Fibroblast of skin of back (primary cell): Measurements from ENCODE around the gene KMT2C.
"Not testable (repeated sequence)": the region's sequence is repeated elsewhere in the genome, so short reads cannot be mapped to it uniquely, and the experiment has no call there.

Experiments
- DNase-seq: peaks from one replicate; pipeline ENCODE4 v3.0.0-alpha.2; 2013

The KMT2C gene

DNA sequence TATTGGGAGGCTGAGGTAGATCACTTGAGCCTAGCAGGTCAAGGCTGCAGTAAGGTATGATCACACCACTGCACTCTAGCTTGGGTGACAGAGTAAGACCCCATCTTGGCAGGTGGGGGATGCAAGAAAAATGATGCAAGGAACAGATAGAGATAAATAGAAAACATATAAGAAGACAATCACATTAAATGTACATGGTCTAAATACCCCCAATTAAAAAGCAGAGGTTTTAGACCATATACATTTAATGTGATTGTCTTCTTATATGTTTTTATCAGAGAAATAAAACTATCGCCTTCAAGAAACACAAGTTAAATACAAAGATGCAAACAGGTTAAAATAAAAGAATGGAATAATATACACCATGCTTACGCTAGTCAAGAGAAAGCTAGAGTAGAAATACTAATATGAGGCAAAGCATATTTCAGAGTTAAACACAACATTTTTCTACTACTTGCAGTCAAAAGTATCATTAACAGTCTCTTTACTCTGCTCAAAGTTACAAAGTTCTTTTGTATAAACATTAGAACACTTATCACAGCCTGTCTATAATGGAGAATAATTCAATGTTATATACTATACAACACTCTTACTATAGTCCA, 136.2 kb downstream of the KMT2C start:
- DNase-seq: not testable (repeated sequence)

DNA sequence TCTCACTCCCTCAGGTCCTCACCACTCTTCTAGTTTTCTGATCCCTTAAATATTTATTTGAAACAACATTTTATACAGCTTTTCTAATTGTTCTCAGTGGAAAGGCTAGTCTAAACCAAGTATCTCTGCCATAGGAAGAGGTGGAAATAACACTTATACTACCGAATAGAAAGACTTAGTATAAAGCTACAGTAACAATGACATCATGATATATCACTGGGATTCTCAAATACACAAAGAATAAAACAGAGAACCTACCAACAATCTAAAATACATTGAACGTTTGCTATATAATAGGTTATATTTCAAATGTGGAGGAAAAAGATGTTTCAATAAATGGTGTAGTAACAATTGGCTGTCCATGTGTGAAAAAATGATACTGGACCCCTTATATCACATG, 142.9 kb downstream of the KMT2C start:
- DNase-seq: no peak

DNA sequence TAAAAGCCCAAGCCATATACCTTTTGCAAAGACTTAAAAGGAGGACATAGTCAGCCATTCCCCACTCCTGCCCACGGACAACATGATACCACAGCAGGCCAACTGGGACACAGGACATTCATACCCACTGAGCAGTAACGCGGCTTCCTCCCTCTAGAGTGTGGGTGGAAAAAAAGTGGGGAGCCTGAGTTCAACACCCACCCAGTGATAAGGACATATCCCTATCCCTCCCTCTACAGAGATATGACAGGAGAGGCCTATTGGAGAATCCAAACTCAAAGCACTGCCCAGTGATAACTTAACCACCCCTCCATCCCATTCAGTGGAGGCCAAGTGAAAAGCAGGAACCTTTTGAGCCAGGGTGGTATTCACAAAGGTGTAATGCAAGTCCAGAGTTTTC, 148.8 kb downstream of the KMT2C start:
- not testable (repeated sequence) for DNase-seq

DNA sequence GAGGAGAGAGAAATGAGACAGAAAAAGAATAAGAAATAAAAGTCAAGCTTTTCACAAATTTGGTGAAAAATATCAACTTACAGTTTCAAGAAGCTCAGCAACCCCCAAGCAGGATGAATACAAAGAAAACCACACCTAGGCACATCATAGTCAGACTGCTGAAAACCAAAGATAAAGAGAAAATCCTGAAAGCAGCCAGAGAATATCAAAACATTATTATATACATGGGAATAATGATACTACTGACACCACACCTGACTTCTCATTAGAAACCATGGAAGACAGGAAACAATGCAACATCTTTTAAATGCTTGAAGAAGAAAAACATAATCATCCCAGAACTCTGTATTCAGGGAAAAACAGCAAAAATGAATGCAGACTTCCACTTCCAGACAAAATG, 149.6 kb downstream of the KMT2C start:
- not testable (repeated sequence) for DNase-seq

DNA sequence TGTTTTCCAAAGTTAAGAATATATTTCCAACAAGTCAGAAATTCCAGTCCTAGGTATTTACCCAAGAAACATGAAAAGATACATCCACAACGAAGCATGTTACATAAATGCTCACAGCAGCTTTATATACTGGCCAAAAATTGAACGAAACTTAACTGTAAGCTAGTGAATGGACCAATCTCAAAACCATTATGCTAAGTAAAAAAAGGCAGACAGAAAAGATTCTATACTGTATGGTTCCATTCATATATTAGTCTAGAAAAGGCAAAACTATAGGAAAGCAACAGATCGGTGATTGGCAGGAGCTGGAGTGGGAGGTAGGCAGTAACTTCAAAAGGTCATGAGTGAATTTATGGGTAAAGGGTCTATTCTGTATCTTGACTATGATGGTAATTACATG, 150.8 kb downstream of the KMT2C start:
- DNase-seq: not testable (repeated sequence)

DNA sequence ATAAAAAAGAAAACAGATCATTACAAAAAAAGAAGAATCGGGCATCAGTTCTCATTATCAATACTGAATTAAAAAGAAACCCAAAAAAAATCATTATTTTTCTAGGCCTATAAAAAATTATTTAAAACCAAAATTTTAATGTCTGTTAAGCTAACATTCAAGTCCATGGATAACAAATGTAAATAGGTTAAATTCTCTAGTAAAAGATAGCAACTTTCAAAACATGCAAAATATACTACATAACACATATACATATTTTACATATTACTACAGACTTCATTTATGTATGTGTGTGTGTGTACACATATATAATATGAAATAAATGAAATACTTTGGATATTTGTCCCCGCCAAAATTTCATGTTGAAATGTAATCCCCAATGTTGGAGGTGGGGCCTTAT, 158.1 kb downstream of the KMT2C start:
- not testable (repeated sequence) for DNase-seq

DNA sequence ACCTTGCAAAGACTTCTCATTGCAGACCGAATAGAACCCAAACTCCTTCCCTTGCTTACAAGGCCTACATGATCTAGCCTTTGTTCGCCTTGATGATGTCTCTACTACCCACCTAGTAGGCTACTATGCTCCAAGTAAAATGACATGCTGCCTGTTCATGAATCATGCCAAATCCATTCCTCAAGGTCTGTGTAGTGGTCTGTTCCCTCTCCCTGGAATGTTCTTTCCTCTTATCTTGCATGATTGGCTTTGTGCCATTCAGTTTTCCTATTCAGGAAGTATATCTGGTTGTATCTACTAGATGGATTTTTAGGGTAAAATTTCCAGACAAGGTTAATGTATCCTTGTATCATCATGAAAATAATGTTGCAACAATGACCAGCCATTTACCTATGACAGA, 165.4 kb downstream of the KMT2C start:
- DNase-seq: peak; percentile 41

DNA sequence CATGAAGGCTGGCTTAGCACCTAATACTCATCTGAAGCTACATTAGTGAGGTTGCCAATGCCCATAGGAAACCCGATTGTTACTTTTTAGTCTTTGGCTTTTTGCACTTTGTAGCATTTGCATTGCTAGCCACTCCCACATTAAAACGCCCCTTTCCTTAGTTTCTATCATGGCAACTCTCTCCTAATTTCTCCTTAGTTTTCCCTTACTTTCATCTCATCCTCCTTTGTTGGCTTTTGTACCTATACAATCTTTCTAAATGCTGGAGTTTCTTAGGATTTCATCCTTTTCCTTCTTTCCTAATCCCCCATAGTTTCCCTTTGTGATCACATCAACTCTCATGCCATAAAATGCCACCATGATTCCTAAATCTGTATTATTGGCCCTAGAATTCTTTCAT, 168.9 kb downstream of the KMT2C start:
- not testable (repeated sequence) for DNase-seq

DNA sequence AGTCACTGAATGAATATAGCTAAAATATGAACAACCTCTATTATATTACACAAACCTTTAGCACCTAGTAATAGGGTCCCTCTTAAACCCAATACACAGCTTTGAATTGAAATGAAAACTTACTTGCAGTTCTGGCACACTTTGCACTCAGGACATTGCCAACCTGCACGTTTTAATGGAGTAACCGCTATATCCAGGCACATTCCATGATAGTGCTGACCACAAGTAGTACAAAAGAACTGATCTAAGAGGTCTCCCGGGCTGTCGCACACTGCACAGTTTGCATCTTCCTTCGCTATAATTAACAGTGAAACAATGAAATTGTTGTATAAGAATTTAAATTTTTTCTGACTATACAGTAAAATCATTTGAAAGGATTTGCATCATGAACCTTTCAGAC, 170.9 kb downstream of the KMT2C start:
- DNase-seq: not testable (repeated sequence)

DNA sequence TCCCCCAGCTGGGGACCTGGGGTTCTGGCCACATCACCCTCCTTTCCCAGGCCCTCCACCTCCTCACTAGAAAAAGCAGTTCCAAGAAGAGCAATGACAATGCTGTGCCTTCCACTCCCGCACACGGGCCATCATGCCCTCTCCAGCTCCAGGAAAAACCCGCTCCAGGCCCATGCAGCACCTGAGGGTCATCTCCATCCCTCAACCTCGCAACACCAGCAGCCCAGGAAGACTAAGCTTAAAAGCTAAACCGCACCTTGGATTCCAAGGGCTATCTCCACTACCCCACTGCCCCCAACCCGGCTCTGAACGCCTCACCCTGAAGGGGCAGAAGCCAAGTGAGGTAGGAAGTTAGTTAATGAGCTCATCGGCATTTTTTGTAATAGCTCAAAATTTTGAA, 173.7 kb downstream of the KMT2C start:
- not testable (repeated sequence) for DNase-seq

DNA sequence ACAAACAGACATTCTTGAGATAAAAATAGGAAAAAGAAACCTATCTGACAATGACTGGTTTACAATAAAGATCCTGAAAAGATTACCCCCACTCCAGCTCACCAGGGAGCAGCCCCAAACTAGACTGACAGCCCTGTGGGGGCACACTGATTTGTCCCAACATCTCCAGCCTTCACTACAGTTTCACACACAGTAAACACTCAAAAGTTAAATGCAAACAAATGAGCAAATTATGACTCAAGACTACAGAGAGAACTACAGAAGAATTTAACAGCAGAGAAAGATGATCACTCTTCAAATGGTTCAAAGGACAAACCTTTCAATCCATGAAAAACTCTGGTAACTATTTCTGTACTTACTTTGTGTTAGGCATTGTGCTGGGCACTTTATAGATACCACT, 176.2 kb downstream of the KMT2C start:
- peak; percentile 3 for DNase-seq

DNA sequence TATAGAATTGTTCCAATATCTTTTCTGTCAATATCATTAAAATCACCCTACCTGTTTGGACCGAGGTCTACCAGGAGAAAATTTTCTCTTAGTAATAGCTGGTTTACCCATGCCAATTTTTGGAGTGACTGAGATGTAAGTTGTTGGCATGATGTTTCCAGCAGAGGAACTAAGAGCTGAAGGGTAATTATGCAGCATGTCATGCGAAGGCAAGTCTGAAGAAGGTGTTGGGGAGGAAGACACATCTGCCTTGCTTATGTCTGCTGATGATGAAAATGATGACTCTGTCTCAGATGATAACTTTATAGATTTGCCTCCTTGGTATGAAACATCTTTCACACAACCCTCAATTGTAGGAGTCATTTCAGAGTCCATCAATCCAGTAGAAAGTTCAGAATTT, 188.0 kb downstream of the KMT2C start:
- not testable (repeated sequence) for DNase-seq

DNA sequence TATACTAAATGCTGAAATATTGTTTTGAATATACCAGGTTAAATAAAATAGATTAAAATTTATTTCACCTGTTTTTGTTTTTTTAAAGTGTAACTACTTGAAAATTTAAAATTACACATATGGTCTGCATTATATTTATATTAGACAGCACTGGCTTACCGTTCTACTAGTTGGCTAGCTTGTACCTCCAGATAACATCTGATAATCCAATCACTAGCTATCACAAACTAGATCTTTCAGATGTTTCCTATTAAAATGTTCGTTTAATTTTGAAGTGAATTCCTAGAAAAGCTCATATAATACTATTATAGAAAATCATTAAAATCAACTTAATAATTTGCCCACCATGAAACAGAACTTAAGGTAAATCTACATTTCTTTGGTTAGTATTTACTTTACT, 190.4 kb downstream of the KMT2C start:
- not testable (repeated sequence) for DNase-seq

DNA sequence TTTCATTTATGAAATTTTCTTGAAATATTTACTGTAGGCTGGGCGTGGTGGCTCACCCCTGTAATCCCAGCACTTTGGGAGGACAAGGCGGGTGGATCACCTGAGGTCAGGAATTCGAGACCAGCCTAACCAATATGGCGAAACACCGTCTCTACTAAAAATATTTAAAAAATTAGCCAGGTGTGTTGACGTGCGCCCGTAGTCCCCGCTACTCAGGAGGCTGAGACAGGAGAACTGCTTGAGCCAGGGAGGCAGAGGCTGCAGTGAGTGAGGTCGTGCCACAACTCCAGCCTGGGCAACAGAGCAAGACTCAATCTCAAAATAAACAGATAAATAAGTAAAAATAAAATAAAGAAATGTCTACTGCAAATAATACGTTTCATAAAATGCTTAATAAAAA, 192.3 kb downstream of the KMT2C start:
- DNase-seq: not testable (repeated sequence)

DNA sequence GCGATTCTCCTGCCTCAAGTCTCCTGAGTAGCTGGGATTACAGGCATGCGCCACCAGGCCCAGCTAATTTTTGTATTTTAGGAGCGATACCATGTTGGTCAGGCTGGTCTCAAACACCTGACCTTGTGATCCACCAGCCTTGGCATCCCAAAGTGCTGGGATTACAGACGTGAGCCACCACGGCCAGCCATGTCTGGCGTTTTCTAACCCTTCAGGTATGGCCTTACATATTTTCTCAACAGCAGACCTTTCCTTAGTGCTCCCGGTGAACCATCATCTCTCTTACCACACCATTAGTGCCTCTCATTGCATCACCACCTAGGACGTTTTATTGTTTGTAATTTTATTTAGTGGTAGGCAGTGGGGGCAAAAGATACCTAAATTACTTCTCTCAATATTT, 194.5 kb downstream of the KMT2C start:
- DNase-seq: not testable (repeated sequence)

DNA sequence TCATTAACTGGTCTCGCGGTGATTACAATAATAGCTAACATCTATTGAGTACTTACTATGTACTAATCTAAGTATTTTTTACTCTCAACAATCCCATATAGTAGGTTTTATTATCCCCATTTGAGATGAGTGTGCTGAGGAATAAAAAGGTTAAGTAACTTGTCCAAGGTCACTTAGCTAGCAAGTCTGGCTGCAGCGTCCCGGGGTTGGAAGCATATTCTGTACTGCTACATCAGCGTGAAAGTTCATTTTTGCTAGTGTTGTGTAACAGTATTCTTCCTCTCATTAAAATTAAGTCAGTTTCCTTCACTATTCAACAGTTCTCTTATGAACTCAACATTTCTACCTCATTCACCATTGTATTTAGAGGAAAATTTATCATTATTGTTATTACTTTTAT, 199.5 kb downstream of the KMT2C start:
- not testable (repeated sequence) for DNase-seq

DNA sequence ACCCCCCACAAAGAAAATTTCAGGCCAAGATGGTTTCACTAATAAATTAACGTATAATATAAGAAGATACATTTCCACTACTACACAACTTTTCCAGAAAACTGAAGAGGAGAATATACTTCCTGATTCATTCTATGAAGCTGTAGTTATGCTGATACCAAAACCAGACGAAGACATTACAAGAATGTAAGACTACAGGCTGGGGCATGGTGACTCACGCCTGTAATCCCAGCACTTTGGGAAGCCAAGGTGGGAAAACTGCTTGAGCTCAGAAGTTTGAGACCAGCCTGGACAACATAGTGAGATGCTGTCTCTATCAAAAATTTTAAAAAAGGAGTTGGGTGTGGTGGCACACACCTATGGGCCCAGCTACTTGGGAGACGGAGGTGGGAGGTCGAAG, 201.4 kb downstream of the KMT2C start:
- peak; percentile 65 for DNase-seq

DNA sequence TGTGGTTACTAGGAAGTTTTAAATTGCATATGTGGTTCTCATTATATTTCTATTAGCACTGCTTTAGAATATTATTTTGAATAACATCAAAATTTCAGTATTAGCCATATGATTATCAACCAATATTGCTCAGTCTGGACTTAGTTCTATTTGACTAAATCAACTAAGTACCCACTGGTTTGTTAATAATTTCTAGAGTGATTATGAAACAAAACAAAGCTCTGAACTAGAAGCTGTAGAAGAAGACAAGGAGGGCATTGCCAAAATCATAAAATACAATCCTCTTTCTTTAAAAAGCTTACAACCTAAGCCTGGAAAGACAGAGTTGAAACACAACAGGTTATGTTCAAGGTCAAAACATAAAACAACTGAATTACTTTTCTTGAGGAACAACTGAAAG, 204.7 kb downstream of the KMT2C start:
- DNase-seq: no peak

DNA sequence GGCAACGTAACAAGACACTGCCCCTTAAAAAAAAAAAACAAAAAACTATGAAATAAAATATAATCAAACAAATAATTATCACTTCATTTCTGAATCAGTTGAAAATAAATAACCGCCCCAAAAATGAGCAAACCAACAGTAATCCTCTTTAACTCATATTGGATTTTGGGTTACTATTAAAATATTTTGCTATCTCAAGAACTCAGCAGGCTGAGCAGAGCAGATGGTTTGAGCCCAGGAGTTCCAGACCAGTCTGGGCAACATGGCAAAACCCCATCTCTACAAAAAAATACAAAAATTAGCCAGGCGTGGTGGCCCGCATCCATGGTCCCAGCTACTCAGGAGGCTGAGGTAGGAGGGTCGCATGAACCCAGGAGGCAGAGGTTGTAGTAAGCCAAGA, 216.2 kb downstream of the KMT2C start:
- DNase-seq: not testable (repeated sequence)

DNA sequence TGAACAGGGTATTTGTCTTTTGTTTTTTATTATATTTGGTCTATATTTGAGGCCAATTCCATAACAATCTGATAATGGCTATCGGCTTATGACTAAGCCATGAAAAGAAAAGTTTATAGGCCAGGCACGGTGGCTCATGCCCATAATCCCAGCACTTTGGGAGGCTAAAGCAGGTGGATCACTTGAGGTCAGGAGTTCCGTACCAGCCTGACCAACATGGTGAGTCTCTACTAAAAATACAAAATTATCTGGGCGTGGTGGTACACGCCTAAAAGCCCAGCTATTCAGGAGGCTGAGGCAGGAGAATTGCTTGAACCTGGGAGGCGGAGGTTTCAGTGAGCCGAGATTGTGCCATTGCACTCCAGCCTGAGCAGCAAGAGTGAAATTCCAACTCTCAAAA, 227.0 kb downstream of the KMT2C start:
- DNase-seq: not testable (repeated sequence)

DNA sequence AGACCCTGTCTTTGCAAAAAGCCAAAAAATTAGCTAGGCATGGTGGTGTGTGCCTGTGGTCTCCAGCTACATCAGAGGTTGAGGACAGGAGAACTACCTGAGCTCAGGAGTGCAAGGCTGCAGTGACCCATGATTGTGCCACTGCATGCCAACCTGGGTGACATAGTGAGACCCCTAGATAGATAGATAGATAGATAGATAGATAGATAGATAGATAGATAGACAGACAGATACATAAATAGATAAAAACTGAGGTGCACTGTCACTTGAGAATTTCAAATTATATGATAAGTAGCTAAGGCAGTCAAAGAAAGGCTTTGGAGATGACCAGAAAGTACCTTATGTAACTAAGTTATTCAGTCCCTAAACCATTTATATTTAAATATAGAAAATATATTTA, 231.4 kb downstream of the KMT2C start:
- not testable (repeated sequence) for DNase-seq

DNA sequence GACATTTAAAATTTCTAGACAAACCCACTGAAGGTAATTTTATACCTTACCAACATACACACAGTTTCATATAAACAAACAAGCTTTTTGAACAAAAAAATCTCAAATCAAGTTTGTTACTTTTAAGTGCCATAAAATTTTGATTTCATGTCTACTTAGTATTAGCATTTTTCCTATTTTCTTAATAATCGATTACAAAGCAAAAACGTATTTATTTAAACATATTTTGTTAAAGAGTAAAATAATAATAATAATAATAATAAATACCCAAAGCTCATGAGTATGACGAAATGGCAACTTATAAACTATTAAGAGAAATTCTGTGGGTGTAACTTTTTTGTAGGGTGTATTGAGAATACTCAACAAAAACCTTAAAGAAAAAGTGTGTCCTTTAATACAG, 232.7 kb downstream of the KMT2C start:
- DNase-seq: no peak

DNA sequence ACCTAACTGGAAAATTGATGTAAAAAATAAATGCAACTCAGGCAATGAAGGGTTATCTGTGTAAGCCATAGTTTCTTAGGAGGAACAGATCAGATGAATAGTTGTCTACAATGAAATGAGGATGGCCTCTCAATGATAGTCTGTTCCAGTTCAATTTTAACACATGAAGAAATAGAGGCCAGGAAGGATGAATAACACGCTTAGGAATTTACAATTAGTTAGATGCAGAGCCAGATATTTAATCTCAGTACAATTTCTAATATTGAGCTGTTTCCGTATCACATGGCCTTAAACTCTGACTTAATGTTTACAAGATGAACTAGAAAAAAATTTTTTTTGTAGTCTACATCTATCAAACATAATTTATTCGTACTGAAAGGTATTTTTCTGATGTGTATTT, 233.7 kb downstream of the KMT2C start:
- DNase-seq: peak; percentile 40

DNA sequence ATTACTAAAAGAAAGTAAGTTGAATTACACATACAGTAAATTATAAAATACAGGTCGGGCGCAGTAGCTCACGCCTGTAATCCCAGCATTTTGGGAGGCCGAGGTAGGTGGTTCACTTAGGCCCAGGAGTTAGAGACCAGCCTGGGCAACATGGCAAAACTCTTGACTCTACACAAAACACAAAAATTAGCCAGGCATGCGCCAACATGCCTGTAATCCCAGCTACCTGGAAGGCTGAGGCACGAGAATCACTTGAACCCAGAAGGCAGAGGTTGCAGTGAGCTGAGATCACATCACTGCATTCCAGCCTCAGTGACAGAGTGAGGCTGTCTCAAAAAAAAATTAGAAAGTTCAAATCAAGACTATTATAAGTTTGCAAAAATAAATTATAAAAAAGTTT, 235.4 kb downstream of the KMT2C start:
- DNase-seq: no peak

DNA sequence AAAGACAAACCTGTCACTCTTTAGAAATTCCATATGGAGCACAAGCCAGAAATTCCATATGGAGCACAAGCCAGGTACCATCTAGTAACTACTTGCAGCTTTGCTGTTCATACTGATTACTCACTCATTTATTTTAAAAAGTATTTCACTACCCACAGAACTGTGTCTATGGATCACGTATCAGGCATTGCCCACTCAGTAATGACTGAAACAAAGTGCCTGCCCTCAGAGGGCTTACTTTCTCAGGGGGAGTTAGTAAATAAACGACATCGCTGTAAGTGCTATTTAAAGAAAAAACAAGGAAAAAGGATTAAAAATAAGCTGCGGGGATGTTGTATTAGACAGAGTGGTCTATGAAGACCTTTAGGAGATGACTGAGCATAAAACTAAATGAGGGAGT, 239.4 kb downstream of the KMT2C start:
- no peak for DNase-seq
